Neural progenitor cell (in vitro differentiated cells): Measurements from ENCODE around the gene CST9L. TPM values are rescaled to one million over a fixed set of nuclear protein-coding genes. Genes with fewer than 3 reads are reported as not detected.

ENCODE experiments used
- DNase-seq: peaks from one replicate; pipeline ENCODE4 v3.0.0-alpha.2; 2016; ENCODE audit warnings: low spot score
- H2AFZ ChIP-seq: fragments of 200-600 bp; sonication (generic); replicated peaks from 2 replicates; pipeline ENCODE4 v1.6.1; 2016; ENCODE audit warnings: antibody characterized with exemption
- H3F3A ChIP-seq: fragments of 200-600 bp; sonication (generic); 2 replicates; pipeline ENCODE4 v1.6.1; 2016; ENCODE audit warnings: antibody characterized with exemption, low read depth
- H3K27ac ChIP-seq: fragments of 200-600 bp; sonication (generic); 2 replicates; pipeline ENCODE4 v1.5.1; 2016; ENCODE audit warnings: mild to moderate bottlenecking
- H3K27me3 ChIP-seq: fragments of 200-600 bp; sonication (generic); 2 replicates; pipeline ENCODE4 v1.6.1; 2016; ENCODE audit warnings: mild to moderate bottlenecking, moderate library complexity
- H3K36me3 ChIP-seq: fragments of 200-600 bp; sonication (generic); 2 replicates; pipeline ENCODE4 v1.5.1; 2016
- H3K4me1 ChIP-seq: fragments of 200-600 bp; sonication (generic); 2 replicates; pipeline ENCODE4 v1.6.1; 2016; ENCODE audit warnings: mixed run types
- H3K4me2 ChIP-seq: fragments of 200-600 bp; sonication (generic); 2 replicates; pipeline ENCODE4 v1.6.1; 2016
- H3K4me3 ChIP-seq: fragments of 200-600 bp; sonication (generic); 2 replicates; pipeline ENCODE4 v1.5.1; 2016
- H3K79me2 ChIP-seq: fragments of 200-600 bp; sonication (generic); 2 replicates; pipeline ENCODE4 v1.6.1; 2016; ENCODE audit warnings: low read depth
- H3K9ac ChIP-seq: fragments of 200-600 bp; sonication (generic); 2 replicates; pipeline ENCODE4 v1.6.1; 2016
- H3K9me3 ChIP-seq: fragments of 200-600 bp; sonication (generic); 2 replicates; pipeline ENCODE4 v1.5.1; 2016; ENCODE audit warnings: low read depth
- H4K20me1 ChIP-seq: fragments of 200-600 bp; sonication (generic); 2 replicates; pipeline ENCODE4 v1.6.1; 2016; ENCODE audit warnings: low read depth
- H3K27ac Mint-ChIP-seq: 3 replicates; pipeline ENCODE4 v1.8.0; 2021; ENCODE audit warnings: mixed read lengths
- H3K27me3 Mint-ChIP-seq: 2 replicates; pipeline ENCODE4 v1.8.0; 2022; ENCODE audit warnings: low read depth, mild to moderate bottlenecking, inconsistent platforms, moderate library complexity, mixed read lengths; ENCODE audit not compliant: insufficient read depth
- H3K36me3 Mint-ChIP-seq: 3 replicates; pipeline ENCODE4 v1.8.0; 2021; ENCODE audit warnings: mixed read lengths
- H3K4me1 Mint-ChIP-seq: 3 replicates; pipeline ENCODE4 v1.8.0; 2021; ENCODE audit warnings: mixed read lengths
- H3K4me3 Mint-ChIP-seq: 3 replicates; pipeline ENCODE4 v1.8.0; 2021; ENCODE audit warnings: mild to moderate bottlenecking, moderate library complexity, mixed read lengths
- H3K9me3 Mint-ChIP-seq: 3 replicates; pipeline ENCODE4 v1.8.0; 2020; ENCODE audit warnings: mixed read lengths
- EZH2 ChIP-seq: fragments of 200-600 bp; sonication (generic); IDR thresholded peaks from 2 replicates; pipeline ENCODE4 v1.6.1; 2017; ENCODE audit warnings: antibody characterized with exemption, mild to moderate bottlenecking, moderate library complexity
- EZH2phosphoT487 ChIP-seq: fragments of 200-600 bp; sonication (generic); IDR thresholded peaks from 2 replicates; pipeline ENCODE4 v1.6.1; 2017; ENCODE audit warnings: antibody characterized with exemption
- total RNA-seq: library from RNA; depleted of rRNA; stranded (reverse); fragments of >200 nt; gene quantifications from 2 replicates; pipeline ENCODE4 v1.2.3, GENCODE V29; 2015; ENCODE audit warnings: low replicate concordance
- TF ChIP-seq, protein P1 (sequence below): fragments of 200-600 bp; sonication (generic); IDR thresholded peaks from 2 replicates; pipeline ENCODE4 v1.5.1; 2017; ENCODE audit warnings: antibody characterized with exemption, mild to moderate bottlenecking

CST9L gene
- total RNA-seq, 1 donor from 2014 or later = not detected

DNA sequence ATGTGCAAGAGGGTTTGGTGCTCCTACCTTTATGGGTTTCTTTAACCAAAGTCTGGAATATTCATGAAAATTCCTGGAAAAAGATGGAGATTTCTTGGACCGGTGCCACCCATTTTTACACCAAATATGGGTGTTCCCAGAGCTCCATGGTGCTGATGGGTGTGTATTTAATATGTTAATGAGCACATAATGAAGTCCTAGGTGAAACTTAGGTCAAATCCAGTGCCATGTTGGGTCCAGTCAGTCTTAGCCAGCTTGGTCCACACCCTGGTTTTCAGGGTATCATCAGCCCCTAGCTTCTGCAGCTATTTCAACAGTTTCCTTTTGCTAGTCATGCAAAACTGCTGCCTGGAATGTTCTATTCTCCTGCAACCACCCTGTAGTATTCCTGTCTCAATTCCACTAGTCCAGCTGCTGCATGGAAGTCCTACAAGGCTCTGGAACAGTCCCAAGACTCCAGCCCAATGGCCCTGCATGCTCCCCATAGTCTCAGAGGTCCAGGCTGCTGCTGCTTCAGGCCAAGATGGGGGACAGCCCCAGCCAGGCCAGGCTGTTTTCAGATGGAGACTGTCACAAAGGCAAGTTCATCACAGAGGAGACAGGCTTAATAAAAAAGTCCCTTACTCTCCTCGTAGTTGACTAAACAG is 31.8 kb downstream of the CST9L start:
- DNase-seq = no peak
- H3K36me3 ChIP-seq = no peaks in the 10 kb centered on the region
- H3K9ac ChIP-seq = no peak overlapping the region
- Mint-ChIP-seq H3K27me3 (peaks cover 19% of the 10 kb centered on the region), H3K9me3 (peaks cover 15% of the 10 kb centered on the region), H3K4me3 (no peak overlapping the region), H3K36me3 (peaks cover under 1% of the 10 kb centered on the region), H3K4me1 (peaks cover 31% of the 10 kb centered on the region), H3K27ac (no peak overlapping the region)
- no peaks in the 10 kb centered on the region for H4K20me1 ChIP-seq
- H2AFZ ChIP-seq = no peak overlapping the region
- peaks cover 38% of the 10 kb centered on the region for H3K4me1 ChIP-seq
- no peak overlapping the region for H3K4me2 ChIP-seq
- H3K9me3 ChIP-seq = no peaks in the 10 kb centered on the region
- no peak overlapping the region for H3K4me3 ChIP-seq
- TF ChIP-seq, protein P1, sequence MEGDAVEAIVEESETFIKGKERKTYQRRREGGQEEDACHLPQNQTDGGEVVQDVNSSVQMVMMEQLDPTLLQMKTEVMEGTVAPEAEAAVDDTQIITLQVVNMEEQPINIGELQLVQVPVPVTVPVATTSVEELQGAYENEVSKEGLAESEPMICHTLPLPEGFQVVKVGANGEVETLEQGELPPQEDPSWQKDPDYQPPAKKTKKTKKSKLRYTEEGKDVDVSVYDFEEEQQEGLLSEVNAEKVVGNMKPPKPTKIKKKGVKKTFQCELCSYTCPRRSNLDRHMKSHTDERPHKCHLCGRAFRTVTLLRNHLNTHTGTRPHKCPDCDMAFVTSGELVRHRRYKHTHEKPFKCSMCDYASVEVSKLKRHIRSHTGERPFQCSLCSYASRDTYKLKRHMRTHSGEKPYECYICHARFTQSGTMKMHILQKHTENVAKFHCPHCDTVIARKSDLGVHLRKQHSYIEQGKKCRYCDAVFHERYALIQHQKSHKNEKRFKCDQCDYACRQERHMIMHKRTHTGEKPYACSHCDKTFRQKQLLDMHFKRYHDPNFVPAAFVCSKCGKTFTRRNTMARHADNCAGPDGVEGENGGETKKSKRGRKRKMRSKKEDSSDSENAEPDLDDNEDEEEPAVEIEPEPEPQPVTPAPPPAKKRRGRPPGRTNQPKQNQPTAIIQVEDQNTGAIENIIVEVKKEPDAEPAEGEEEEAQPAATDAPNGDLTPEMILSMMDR = no peak
- no peak for TF ChIP-seq EZH2
- no peak for TF ChIP-seq EZH2phosphoT487
- no peaks in the 10 kb centered on the region for H3K27me3 ChIP-seq
- H3F3A ChIP-seq = peaks cover 18% of the 10 kb centered on the region
- no peak overlapping the region for H3K27ac ChIP-seq
- H3K79me2 ChIP-seq = no peaks in the 10 kb centered on the region

DNA sequence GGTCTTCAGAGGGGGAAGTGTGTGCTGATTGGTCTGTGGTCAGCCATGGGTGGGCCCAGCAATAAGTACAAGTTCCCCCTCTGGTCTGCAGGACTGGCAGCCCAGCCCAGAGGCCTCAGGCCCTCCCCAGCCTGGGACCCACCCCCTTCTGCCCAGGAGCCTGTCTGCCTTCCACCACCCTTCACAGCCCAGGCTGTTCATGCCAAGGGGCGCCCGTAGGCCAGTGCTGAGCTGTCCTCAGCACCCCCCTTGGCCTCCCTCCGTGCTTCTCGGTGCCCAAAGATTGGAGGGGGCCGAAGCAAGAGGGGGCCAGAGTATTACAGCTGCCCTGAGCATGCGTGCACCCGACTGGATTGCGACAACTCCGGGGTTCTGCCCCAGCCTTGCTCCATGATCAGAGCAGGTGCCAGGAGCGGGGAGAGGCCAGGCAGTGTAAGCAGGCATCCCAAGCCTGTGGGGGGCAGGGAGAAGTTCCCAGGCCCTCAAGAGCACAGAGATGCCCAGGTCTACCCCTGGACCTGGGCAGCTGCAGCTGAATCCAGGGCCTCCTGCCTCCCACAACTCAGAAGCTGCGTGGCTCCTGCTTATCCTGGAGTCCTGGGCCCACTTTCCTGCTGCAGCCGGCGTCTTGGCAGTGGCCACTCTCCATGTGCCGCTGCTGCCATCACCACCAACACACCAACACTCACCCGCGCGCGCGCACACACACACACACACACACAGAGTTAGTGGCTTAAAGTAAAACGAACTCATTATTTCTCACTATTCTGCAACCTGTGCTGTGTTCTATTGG is 33.3 kb downstream of the CST9L start:
- Histone ChIP-seq H3K9ac (no peak overlapping the region), H3F3A (peaks cover 18% of the 10 kb centered on the region), H3K4me3 (no peak overlapping the region), H4K20me1 (no peaks in the 10 kb centered on the region), H3K79me2 (no peaks in the 10 kb centered on the region), H3K27me3 (no peaks in the 10 kb centered on the region), H3K4me2 (no peak overlapping the region), H3K27ac (no peak overlapping the region), H3K4me1 (peaks cover 32% of the 10 kb centered on the region), H3K9me3 (no peaks in the 10 kb centered on the region), H2AFZ (peak overlapping the region; percentile 52), H3K36me3 (no peaks in the 10 kb centered on the region)
- H3K9me3 Mint-ChIP-seq = peaks cover 21% of the 10 kb centered on the region
- DNase-seq = no peak
- peaks cover 3% of the 10 kb centered on the region for H3K36me3 Mint-ChIP-seq
- no peak overlapping the region for H3K27ac Mint-ChIP-seq
- TF ChIP-seq EZH2 (no peak), EZH2phosphoT487 (no peak)
- TF ChIP-seq, protein P1 = no peak
- H3K4me3 Mint-ChIP-seq = no peak overlapping the region
- H3K4me1 Mint-ChIP-seq = peaks cover 24% of the 10 kb centered on the region
- H3K27me3 Mint-ChIP-seq = peaks cover 19% of the 10 kb centered on the region

DNA sequence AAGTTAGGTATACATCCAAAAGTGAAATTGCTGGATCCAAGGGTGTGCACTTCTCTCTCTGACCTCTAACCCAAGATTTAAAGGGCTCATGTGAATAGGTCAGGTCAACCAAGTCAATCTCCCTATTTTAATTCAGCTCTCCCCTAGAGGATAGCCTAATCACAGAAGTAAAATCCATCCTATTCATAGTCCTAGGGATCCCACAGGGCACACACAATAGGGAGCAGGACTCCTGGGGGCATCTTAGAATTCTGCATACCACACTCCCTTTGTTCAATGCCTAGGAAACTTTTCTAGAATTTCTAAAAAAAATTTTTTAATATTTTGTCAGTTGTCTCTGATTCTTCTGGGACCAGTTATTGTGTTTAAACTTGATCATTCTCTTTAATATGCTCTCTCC is 35.1 kb downstream of the CST9L start:
- Mint-ChIP-seq H3K4me3 (peak overlapping the region; percentile 28), H3K9me3 (peaks cover 26% of the 10 kb centered on the region), H3K4me1 (peaks cover 24% of the 10 kb centered on the region), H3K27me3 (peaks cover 21% of the 10 kb centered on the region), H3K36me3 (peaks cover 3% of the 10 kb centered on the region), H3K27ac (no peak overlapping the region)
- DNase-seq = peak; percentile 67
- Histone ChIP-seq H2AFZ (no peak overlapping the region), H4K20me1 (no peaks in the 10 kb centered on the region), H3K4me3 (peak overlapping the region; percentile 5), H3K9ac (no peak overlapping the region), H3K4me2 (peak overlapping the region; percentile 67), H3K27me3 (no peaks in the 10 kb centered on the region), H3K36me3 (no peaks in the 10 kb centered on the region), H3K4me1 (peaks cover 43% of the 10 kb centered on the region), H3K79me2 (no peaks in the 10 kb centered on the region), H3F3A (peaks cover 18% of the 10 kb centered on the region), H3K27ac (peak overlapping the region; percentile 65), H3K9me3 (no peaks in the 10 kb centered on the region)
- TF ChIP-seq EZH2phosphoT487 (peak; percentile 47), EZH2 (no peak)
- TF ChIP-seq, protein P1 = no peak
